Measurements from ENCODE around the gene GRM8.

Gene GRM8

GRCh38 chr7:127034186-127034806 is 218.4 kb downstream of the GRM8 start:
- no peak for TF ChIP-seq RAD21 (IDR thresholded peaks at IDR 0.05; ENCODE audit: low read depth)
- TF ChIP-seq CREB1 (IDR thresholded peaks at IDR 0.05; ENCODE audit: low read depth), result no peak
- TF ChIP-seq MAX (IDR thresholded peaks at IDR 0.05), result no peak
- TF ChIP-seq NFIC (IDR thresholded peaks at IDR 0.05), result no peak
- no peak for TF ChIP-seq TAF1 (IDR thresholded peaks at IDR 0.05; ENCODE audit: low read depth)
- TF ChIP-seq EP300 (IDR thresholded peaks at IDR 0.05; ENCODE audit: borderline replicate concordance), result no peak
- no peak for TF ChIP-seq TCF12 (IDR thresholded peaks at IDR 0.05; ENCODE audit: low read depth)
- TF ChIP-seq TEAD4 (IDR thresholded peaks at IDR 0.05), result no peak
- TF ChIP-seq, protein P1, sequence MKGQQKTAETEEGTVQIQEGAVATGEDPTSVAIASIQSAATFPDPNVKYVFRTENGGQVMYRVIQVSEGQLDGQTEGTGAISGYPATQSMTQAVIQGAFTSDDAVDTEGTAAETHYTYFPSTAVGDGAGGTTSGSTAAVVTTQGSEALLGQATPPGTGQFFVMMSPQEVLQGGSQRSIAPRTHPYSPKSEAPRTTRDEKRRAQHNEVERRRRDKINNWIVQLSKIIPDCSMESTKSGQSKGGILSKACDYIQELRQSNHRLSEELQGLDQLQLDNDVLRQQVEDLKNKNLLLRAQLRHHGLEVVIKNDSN (IDR thresholded peaks at IDR 0.05), result no peak
- TF ChIP-seq CEBPB (IDR thresholded peaks at IDR 0.05), result no peak
- no peak for TF ChIP-seq FOXM1 (IDR thresholded peaks at IDR 0.05; ENCODE audit: borderline replicate concordance, low read depth)

GRCh38 chr7:127029823-127030222 is 222.9 kb downstream of the GRM8 start:
- TF ChIP-seq, protein P2, sequence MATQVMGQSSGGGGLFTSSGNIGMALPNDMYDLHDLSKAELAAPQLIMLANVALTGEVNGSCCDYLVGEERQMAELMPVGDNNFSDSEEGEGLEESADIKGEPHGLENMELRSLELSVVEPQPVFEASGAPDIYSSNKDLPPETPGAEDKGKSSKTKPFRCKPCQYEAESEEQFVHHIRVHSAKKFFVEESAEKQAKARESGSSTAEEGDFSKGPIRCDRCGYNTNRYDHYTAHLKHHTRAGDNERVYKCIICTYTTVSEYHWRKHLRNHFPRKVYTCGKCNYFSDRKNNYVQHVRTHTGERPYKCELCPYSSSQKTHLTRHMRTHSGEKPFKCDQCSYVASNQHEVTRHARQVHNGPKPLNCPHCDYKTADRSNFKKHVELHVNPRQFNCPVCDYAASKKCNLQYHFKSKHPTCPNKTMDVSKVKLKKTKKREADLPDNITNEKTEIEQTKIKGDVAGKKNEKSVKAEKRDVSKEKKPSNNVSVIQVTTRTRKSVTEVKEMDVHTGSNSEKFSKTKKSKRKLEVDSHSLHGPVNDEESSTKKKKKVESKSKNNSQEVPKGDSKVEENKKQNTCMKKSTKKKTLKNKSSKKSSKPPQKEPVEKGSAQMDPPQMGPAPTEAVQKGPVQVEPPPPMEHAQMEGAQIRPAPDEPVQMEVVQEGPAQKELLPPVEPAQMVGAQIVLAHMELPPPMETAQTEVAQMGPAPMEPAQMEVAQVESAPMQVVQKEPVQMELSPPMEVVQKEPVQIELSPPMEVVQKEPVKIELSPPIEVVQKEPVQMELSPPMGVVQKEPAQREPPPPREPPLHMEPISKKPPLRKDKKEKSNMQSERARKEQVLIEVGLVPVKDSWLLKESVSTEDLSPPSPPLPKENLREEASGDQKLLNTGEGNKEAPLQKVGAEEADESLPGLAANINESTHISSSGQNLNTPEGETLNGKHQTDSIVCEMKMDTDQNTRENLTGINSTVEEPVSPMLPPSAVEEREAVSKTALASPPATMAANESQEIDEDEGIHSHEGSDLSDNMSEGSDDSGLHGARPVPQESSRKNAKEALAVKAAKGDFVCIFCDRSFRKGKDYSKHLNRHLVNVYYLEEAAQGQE (IDR thresholded peaks at IDR 0.05; ENCODE audit: low read depth), result no peak
- TF ChIP-seq EP300 (IDR thresholded peaks at IDR 0.05; ENCODE audit: borderline replicate concordance) (no peak), CEBPB (IDR thresholded peaks at IDR 0.05) (no peak), TEAD4 (IDR thresholded peaks at IDR 0.05) (no peak), TAF1 (IDR thresholded peaks at IDR 0.05; ENCODE audit: low read depth) (no peak), FOXM1 (IDR thresholded peaks at IDR 0.05; ENCODE audit: borderline replicate concordance, low read depth) (no peak)

- TF ChIP-seq ZBTB7A (IDR thresholded peaks at IDR 0.05; ENCODE audit: low read depth) (no peak), EGR1 (IDR thresholded peaks at IDR 0.05) (no peak), TEAD4 (IDR thresholded peaks at IDR 0.05) (no peak), NFIC (IDR thresholded peaks at IDR 0.05) (no peak), TAF1 (IDR thresholded peaks at IDR 0.05; ENCODE audit: low read depth) (no peak), RAD21 (IDR thresholded peaks at IDR 0.05; ENCODE audit: low read depth) (no peak), CEBPB (IDR thresholded peaks at IDR 0.05) (no peak), YY1 (IDR thresholded peaks at IDR 0.05; ENCODE audit: low read depth) (no peak), EP300 (IDR thresholded peaks at IDR 0.05; ENCODE audit: borderline replicate concordance) (no peak), CREB1 (IDR thresholded peaks at IDR 0.05; ENCODE audit: low read depth) (no peak), FOXM1 (IDR thresholded peaks at IDR 0.05; ENCODE audit: borderline replicate concordance, low read depth) (no peak), TCF12 (IDR thresholded peaks at IDR 0.05; ENCODE audit: low read depth) (no peak), MAX (IDR thresholded peaks at IDR 0.05) (no peak)
- TF ChIP-seq, protein P1 (IDR thresholded peaks at IDR 0.05), result no peak
- TF ChIP-seq, protein P2 (IDR thresholded peaks at IDR 0.05; ENCODE audit: low read depth), result no peak
Observed at GRCh38 chr7:127021857-127022256, 230.9 kb downstream of the GRM8 start.

- TF ChIP-seq ZBTB7A (IDR thresholded peaks at IDR 0.05; ENCODE audit: low read depth) (no peak), TCF12 (IDR thresholded peaks at IDR 0.05; ENCODE audit: low read depth) (no peak), YY1 (IDR thresholded peaks at IDR 0.05; ENCODE audit: low read depth) (no peak), CREB1 (IDR thresholded peaks at IDR 0.05; ENCODE audit: low read depth) (no peak), RAD21 (IDR thresholded peaks at IDR 0.05; ENCODE audit: low read depth) (no peak), EP300 (IDR thresholded peaks at IDR 0.05; ENCODE audit: borderline replicate concordance) (no peak), NFIC (IDR thresholded peaks at IDR 0.05) (no peak), CEBPB (IDR thresholded peaks at IDR 0.05) (no peak), EGR1 (IDR thresholded peaks at IDR 0.05) (no peak), FOXM1 (IDR thresholded peaks at IDR 0.05; ENCODE audit: borderline replicate concordance, low read depth) (no peak), TEAD4 (IDR thresholded peaks at IDR 0.05) (no peak), MAX (IDR thresholded peaks at IDR 0.05) (no peak), TAF1 (IDR thresholded peaks at IDR 0.05; ENCODE audit: low read depth) (no peak)
- TF ChIP-seq, protein P2 (IDR thresholded peaks at IDR 0.05; ENCODE audit: low read depth), result no peak
- TF ChIP-seq, protein P1 (IDR thresholded peaks at IDR 0.05), result no peak
Observed at GRCh38 chr7:127021019-127021738, 231.6 kb downstream of the GRM8 start.

Measured in Ishikawa (cell line).